Endothelial cell of umbilical vein (primary cell): ENCODE results near the gene CMTM6. TPM values are rescaled to one million over a fixed set of nuclear protein-coding genes. Genes with fewer than 3 reads are reported as not detected.

Experiments used
- BruUV-seq: library from RNA; stranded (reverse); fragments of 400-500 nt; replicated peaks from 2 replicates; lab custom pipeline; 2021; lab: Mats Ljungman, UMichigan
- CTCF ChIA-PET: fragments of 300-600, 350-600 bp; sonication (Branson Sonifier 250); formaldehyde crosslinking; loops from one replicate; lab custom pipeline; 2021; ENCODE audit warnings: antibody characterized with exemption, inconsistent platforms; lab: Charles Lee
- POLR2A ChIA-PET: fragments of 300-600, 350-600 bp; sonication (Branson Sonifier 250); formaldehyde crosslinking; loops from one replicate; lab custom pipeline; 2021; ENCODE audit warnings: antibody characterized with exemption, inconsistent platforms; lab: Charles Lee
- DNase-seq: peaks from one replicate; pipeline ENCODE4 v3.0.0-alpha.2; 2011; ENCODE audit warnings: low read depth, low spot score
- FAIRE-seq: peaks from 2 replicates; lab custom pipeline; 2011; peaks lifted over from hg19 to GRCh38; lab: Jason Lieb, UNC
- H2AFZ ChIP-seq: 2 replicates; pipeline ENCODE4 v1.6.0; 2012; ENCODE audit warnings: low read depth, low read length, control low read depth, inconsistent platforms
- H3K27ac ChIP-seq: 2 replicates; pipeline ENCODE4 v1.5.1; 2011; ENCODE audit warnings: low read depth, mild to moderate bottlenecking, control low read depth, low read length, moderate library complexity; ENCODE audit not compliant: insufficient read depth
- H3K27me3 ChIP-seq, 2 experiments: 2 replicates each; pipeline versions ENCODE4 v1.6.0 to v1.6.1; 2011; ENCODE audit warnings: low read length in 2 of 2, mixed read lengths in 1 of 2; ENCODE audit not compliant: control insufficient read depth in 2 of 2, insufficient read depth in 2 of 2
- H3K36me3 ChIP-seq, 2 experiments: 2 replicates in 1 of 2; 3 replicates in 1 of 2; pipeline ENCODE4 v1.5.1; 2011; ENCODE audit warnings: low read length in 2 of 2, mild to moderate bottlenecking in 1 of 2, moderate library complexity in 1 of 2; ENCODE audit not compliant: control insufficient read depth in 2 of 2, insufficient read depth in 2 of 2; ENCODE audit errors: extremely low read depth in 1 of 2
- H3K4me1 ChIP-seq: 3 replicates; pipeline ENCODE4 v1.5.1; 2011; ENCODE audit warnings: mild to moderate bottlenecking, low read length; ENCODE audit not compliant: control insufficient read depth, insufficient read depth; ENCODE audit errors: extremely low read depth
- H3K4me2 ChIP-seq: 2 replicates; pipeline ENCODE4 v1.6.1; 2011; ENCODE audit warnings: low read length, control low read depth, mixed read lengths; ENCODE audit not compliant: insufficient read depth
- H3K4me3 ChIP-seq, 3 experiments: fragments of 200-600 bp in 1 of 3; sonication (generic), shearing (Covaris generic) in 1 of 3; replicated peaks in 1 of 3; 2 replicates each; pipeline ENCODE4 v1.5.1; 2011 to 2016; ENCODE audit warnings: control low read depth in 3 of 3, low read length in 3 of 3, mild to moderate bottlenecking in 2 of 3, inconsistent platforms in 1 of 3, low read depth in 1 of 3, moderate library complexity in 1 of 3; ENCODE audit not compliant: insufficient read depth in 1 of 3
- H3K79me2 ChIP-seq: 2 replicates; pipeline ENCODE4 v1.6.0; 2012; ENCODE audit warnings: low read length, inconsistent platforms; ENCODE audit not compliant: control insufficient read depth, insufficient read depth
- H3K9ac ChIP-seq: replicated peaks from 2 replicates; pipeline ENCODE3; 2011; ENCODE audit warnings: low read length, control low read depth; ENCODE audit not compliant: insufficient read depth; ENCODE audit errors: extremely low read depth
- H3K9me1 ChIP-seq: replicated peaks from 3 replicates; pipeline ENCODE4 v1.6.0; 2011; ENCODE audit warnings: mild to moderate bottlenecking, low read length; ENCODE audit not compliant: control insufficient read depth, insufficient read depth; ENCODE audit errors: extremely low read depth
- H3K9me3 ChIP-seq: replicated peaks from 2 replicates; pipeline ENCODE4 v1.5.1; 2012; ENCODE audit warnings: low read length, inconsistent platforms; ENCODE audit not compliant: control insufficient read depth, insufficient read depth
- H4K20me1 ChIP-seq: replicated peaks from 2 replicates; pipeline ENCODE3; 2011; ENCODE audit warnings: mild to moderate bottlenecking, low read length; ENCODE audit not compliant: control insufficient read depth, insufficient read depth; ENCODE audit errors: extremely low read depth
- EZH2 ChIP-seq: IDR thresholded peaks from 2 replicates; pipeline ENCODE4 v1.6.1; 2012; ENCODE audit warnings: borderline replicate concordance, low read depth, mild to moderate bottlenecking, moderate library complexity, low read length, inconsistent platforms; ENCODE audit not compliant: severe bottlenecking
- FOS ChIP-seq: IDR thresholded peaks from 2 replicates; pipeline ENCODE4 v1.6.1; 2011; ENCODE audit warnings: mild to moderate bottlenecking, low read length, moderate library complexity, borderline replicate concordance; ENCODE audit not compliant: insufficient read depth
- GATA2 ChIP-seq: IDR thresholded peaks from 2 replicates; pipeline ENCODE4 v1.7.0; 2011; ENCODE audit warnings: low read depth, mild to moderate bottlenecking, moderate library complexity, mixed read lengths, low read length; ENCODE audit not compliant: insufficient read length, insufficient read depth
- MAX ChIP-seq: IDR thresholded peaks from 2 replicates; pipeline ENCODE4 v1.6.1; 2011; ENCODE audit not compliant: insufficient read depth, insufficient read length
- MYC ChIP-seq: IDR thresholded peaks from one replicate; pipeline ENCODE4 v1.6.1; 2011; ENCODE audit warnings: mild to moderate bottlenecking, low read depth, low read length
- POLR2A ChIP-seq: IDR thresholded peaks from 2 replicates; pipeline ENCODE4 v1.6.1; 2012; ENCODE audit warnings: low read depth, mild to moderate bottlenecking, control low read depth, low read length
- POLR2AphosphoS5 ChIP-seq: IDR thresholded peaks from 2 replicates; pipeline ENCODE4 v1.6.1; 2012; ENCODE audit warnings: low read depth, mild to moderate bottlenecking, control low read depth, low read length, moderate library complexity; ENCODE audit not compliant: insufficient read depth
- dilution Hi-C: fragments of 300-500 bp; cut with MboI; formaldehyde crosslinking; loops from one replicate; pipeline ENCODE4 v1.15.0; 2019; ENCODE audit warnings: low sequenced_read_pairs; ENCODE audit not compliant: extremely low pct_ligation_motif_present
- intact Hi-C: fragments of 100-400 bp; cut with micrococcal nuclease; formaldehyde crosslinking; loops from one replicate; pipeline ENCODE4 v1.10.0; 2022
- polyA plus RNA-seq, 4 experiments: library from polyadenylated mRNA; depleted of rRNA in 3 of 4; stranded (reverse) in 3 of 4; unstranded in 1 of 4; fragments of >200 nt; gene quantifications; 2 replicates each; pipeline versions ENCODE4 v1.2.1 to v1.2.3, GENCODE V29; 2011 to 2012; ENCODE audit warnings: missing spikeins in 1 of 4
- total RNA-seq: library from RNA; stranded (reverse); gene quantifications from 2 replicates; pipeline ENCODE4 v1.2.3, GENCODE V29; 2021

CMTM6 gene
- total and polyA plus RNA-seq, 2 donors (not counting 3 experiments of a cell fraction or from before 2014, with no cell fraction given): 38.0 to 56.3 TPM

- Histone ChIP-seq H3K9me1 (no peaks in the 10 kb centered on the region), H4K20me1 (no peaks in the 10 kb centered on the region), H3K9ac (no peak overlapping the region), H3K4me3 (no peak overlapping the region), H3K27ac (no peak overlapping the region), H3K4me2 (no peak overlapping the region), H3K9me3 (no peaks in the 10 kb centered on the region), H3K79me2 (peaks cover 21% of the 10 kb centered on the region), H3K4me1 (no peaks in the 10 kb centered on the region), H3K27me3 (no peaks in the 10 kb centered on the region), H3K36me3 (peaks cover 3 to 21% of the 10 kb centered on the region in 2 experiments), H2AFZ (no peak overlapping the region)
- DNase-seq (no peak), FAIRE-seq (no peak)
- TF ChIP-seq POLR2A (no peak), MYC (no peak), EZH2 (no peak), GATA2 (no peak), FOS (no peak), POLR2AphosphoS5 (no peak), MAX (no peak)
- CTCF ChIA-PET: interaction anchor here (1.2 to 1.7 kb wide), 4 partner anchors 18 to 75 kb away, joined by 3 to 7 read pairs (median 4); no protein-coding TSS in a partner anchor
- POLR2A ChIA-PET: no interaction called here
- no TSS peak for BruUV-seq
- intact Hi-C loops (no loop called here), dilution Hi-C loops (no loop called here)
Observed at GRCh38 chr3:32449691-32450090, 53.0 kb downstream of the CMTM6 start.
